ENCODE results near the gene NRL.

GRCh38 chr14:24060984-24061913, 53.5 kb downstream of the NRL start:
- TF ChIP-seq, protein P1, sequence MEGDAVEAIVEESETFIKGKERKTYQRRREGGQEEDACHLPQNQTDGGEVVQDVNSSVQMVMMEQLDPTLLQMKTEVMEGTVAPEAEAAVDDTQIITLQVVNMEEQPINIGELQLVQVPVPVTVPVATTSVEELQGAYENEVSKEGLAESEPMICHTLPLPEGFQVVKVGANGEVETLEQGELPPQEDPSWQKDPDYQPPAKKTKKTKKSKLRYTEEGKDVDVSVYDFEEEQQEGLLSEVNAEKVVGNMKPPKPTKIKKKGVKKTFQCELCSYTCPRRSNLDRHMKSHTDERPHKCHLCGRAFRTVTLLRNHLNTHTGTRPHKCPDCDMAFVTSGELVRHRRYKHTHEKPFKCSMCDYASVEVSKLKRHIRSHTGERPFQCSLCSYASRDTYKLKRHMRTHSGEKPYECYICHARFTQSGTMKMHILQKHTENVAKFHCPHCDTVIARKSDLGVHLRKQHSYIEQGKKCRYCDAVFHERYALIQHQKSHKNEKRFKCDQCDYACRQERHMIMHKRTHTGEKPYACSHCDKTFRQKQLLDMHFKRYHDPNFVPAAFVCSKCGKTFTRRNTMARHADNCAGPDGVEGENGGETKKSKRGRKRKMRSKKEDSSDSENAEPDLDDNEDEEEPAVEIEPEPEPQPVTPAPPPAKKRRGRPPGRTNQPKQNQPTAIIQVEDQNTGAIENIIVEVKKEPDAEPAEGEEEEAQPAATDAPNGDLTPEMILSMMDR (optimal IDR thresholded peaks at IDR 0.05 in 1 of 3, IDR thresholded peaks at IDR 0.05 in 1 of 3, conservative IDR thresholded peaks at IDR 0.05 in 1 of 3; ENCODE audit: extremely low read depth in 1 of 3, insufficient read depth in 2 of 3, low read length in 3 of 3), result no peak
- no peak for TF ChIP-seq EZH2 (IDR thresholded peaks at IDR 0.05; ENCODE audit: low read length)

Data from keratinocyte (primary cell).